AG09309 (cell line): ENCODE results near the gene IFI44.

Source experiments
- DNase-seq: peaks from one replicate; pipeline ENCODE4 v3.0.0-alpha.2; 2010; ENCODE audit warnings: low read depth
- H3K4me3 ChIP-seq: 2 replicates; pipeline ENCODE4 v1.5.1; 2011; ENCODE audit warnings: mild to moderate bottlenecking, low read depth, low read length, moderate library complexity; ENCODE audit not compliant: control insufficient read depth
- CTCF ChIP-seq: IDR thresholded peaks from 2 replicates; pipeline ENCODE4 v1.5.1; 2011; ENCODE audit warnings: mild to moderate bottlenecking, low read depth, low read length, inconsistent platforms; ENCODE audit not compliant: insufficient read depth, control insufficient read depth; ENCODE audit errors: missing control alignments

IFI44 gene

GRCh38 chr1:78703806-78704205 is 54.2 kb downstream of the IFI44 start:
- TF ChIP-seq CTCF, result no peak
- H3K4me3 ChIP-seq, result no peak overlapping the region
- no peak for DNase-seq

DNA sequence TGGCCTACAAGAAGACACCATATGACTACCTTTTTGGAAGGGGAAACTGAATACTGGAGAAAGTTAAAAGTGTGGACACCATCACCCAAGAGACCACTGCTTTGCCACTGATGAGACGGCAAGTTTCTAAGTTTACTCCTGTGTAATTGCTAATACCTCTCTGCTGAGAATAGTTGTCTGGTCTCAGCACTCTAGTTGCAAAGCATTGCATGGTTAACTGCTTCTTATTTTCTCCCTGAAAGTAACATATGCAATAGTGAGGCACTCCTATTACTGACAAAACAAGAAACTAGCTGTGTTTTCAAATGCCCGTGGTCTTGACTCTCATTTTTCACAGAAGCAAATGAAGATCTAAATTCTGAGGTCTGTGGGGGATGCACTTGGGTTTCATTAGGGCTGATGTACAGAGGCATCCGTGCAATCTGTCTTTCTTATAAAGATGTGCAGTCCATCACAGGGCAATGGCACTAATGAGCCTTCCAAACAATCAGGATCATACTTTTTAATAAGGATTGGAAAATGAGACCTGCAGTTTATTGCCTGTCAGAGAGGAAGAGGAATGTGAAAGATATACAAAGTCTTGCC is 62.9 kb downstream of the IFI44 start:
- no peak overlapping the region for H3K4me3 ChIP-seq
- DNase-seq, result no peak
- TF ChIP-seq CTCF, result no peak

DNA sequence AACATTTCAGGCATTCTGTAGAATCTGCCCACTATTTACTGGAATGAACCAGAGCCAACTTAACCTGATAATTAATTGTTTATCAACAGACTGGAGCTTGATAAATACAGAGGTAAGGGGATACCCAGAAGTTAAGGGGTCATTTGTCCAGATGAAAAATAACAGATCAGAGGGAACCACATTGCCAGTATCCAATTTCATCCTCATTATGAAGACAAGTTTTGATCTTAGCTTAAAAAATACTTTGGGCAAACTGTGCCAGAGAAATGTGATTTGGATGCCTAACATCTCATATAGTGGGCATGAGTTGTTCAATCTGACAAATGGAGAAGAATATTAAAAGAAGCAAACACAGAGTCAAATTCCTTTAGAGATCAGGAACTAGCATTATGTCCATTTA is 63.7 kb downstream of the IFI44 start:
- no peak for TF ChIP-seq CTCF
- no peak for DNase-seq
- H3K4me3 ChIP-seq, result no peak overlapping the region
